Tibial artery (tissue), 4 donors: ENCODE measurements around the gene FUT2.

Experiments used
- DNase-seq, 2 donors: peaks; one replicate each; pipeline ENCODE4 v3.0.0-alpha.2; 2019
- H3K27ac ChIP-seq, 2 donors: fragments of 200-600 bp; sonication (generic) in 1 of 2; 1 replicate in 1 of 2; 2 replicates in 1 of 2; pipeline ENCODE4 v1.5.1; 2018 to 2019; ENCODE audit warnings: mild to moderate bottlenecking in 1 of 2
- H3K27me3 ChIP-seq, 2 donors: fragments of 200-600 bp; sonication (generic) in 1 of 2; one replicate each; pipeline versions ENCODE4 v1.5.1 to v1.6.0; 2016 to 2019
- H3K36me3 ChIP-seq, 3 donors: fragments of 200-600 bp; sonication (generic) in 2 of 3; one replicate each; pipeline ENCODE4 v1.5.1; 2016 to 2019; ENCODE audit warnings: mild to moderate bottlenecking in 2 of 3
- H3K4me1 ChIP-seq, 4 donors: fragments of 200-600 bp; sonication (generic) in 2 of 4; 1 replicate in 3 of 4; 2 replicates in 1 of 4; pipeline ENCODE4 v1.5.1; 2016 to 2019
- H3K4me3 ChIP-seq, 2 donors: fragments of 200-600 bp; sonication (generic) in 1 of 2; 1 replicate in 1 of 2; 2 replicates in 1 of 2; pipeline ENCODE4 v1.5.1; 2018 to 2019; ENCODE audit warnings: mild to moderate bottlenecking in 2 of 2
- H3K9me3 ChIP-seq, 3 donors: fragments of 200-600 bp; sonication (generic) in 1 of 3; one replicate each; pipeline ENCODE4 v1.5.1; 2016 to 2019
- CTCF ChIP-seq, 2 experiments: fragments of 200-600 bp in 1 of 2; fragments of 450-650 bp in 1 of 2; IDR thresholded peaks; one replicate each; pipeline ENCODE4 v1.5.1; 2017 to 2019; ENCODE audit warnings: antibody characterized with exemption in 2 of 2, mild to moderate bottlenecking in 1 of 2, moderate library complexity in 1 of 2
- intact Hi-C: fragments of 100-400 bp; cut with DNase I; formaldehyde crosslinking; loops from one replicate; pipeline ENCODE4 v1.15.0; 2023; ENCODE audit warnings: low total_unique reads

The FUT2 gene

DNA sequence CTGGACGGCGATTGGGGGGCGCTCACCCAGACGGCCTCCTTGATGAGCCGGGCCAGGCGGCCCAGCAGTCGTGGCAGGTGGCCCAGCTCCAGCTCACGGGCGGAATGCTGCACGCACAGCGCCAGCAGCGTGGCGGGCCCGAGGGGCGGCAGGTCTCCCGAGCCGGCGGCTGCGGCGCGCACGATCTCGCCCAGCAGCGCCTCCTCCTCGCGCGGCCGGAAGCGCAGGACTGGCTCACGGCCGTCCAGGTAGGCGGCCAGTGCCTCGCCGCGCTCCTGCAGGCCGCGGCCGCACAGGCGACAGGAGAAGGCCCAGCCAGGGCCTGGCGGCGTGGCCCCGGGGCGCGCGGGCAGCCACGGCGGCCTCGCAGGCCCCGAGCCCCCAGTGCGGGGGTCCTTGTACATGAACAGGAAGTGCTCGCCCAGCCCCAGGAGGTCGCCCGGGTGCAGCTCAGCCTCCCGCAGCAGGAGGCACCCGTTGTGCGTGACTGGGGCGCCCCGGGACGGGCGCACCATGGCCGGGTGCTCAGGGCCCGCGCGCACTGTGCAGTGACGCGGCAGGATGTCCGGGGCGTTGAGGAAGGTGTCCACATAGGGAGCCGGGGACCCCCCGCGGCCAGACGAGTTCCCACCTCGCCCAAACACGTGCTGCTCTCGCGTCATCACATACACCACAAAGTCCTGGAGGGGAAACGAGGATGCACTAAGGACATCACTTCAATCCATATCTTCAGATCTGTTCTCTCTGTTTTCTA, 33.3 kb downstream of the FUT2 start:
- Histone ChIP-seq H3K27me3 (peaks cover 0 to 10% of the 10 kb centered on the region in 2 donors), H3K4me3 (peak overlapping the region in 1 of 2 donors; percentile 16), H3K4me1 (peaks cover 0 to 9% (median 4%) of the 10 kb centered on the region in 4 donors), H3K36me3 (peaks cover 0 to 5% (median 0%) of the 10 kb centered on the region in 3 donors), H3K9me3 (no peaks in the 10 kb centered on the region), H3K27ac (no peak overlapping the region)
- TF ChIP-seq CTCF (IDR thresholded peaks at IDR 0.05), result no peak
- DNase-seq, result no peak
- intact Hi-C loops, result no loop called here

DNA sequence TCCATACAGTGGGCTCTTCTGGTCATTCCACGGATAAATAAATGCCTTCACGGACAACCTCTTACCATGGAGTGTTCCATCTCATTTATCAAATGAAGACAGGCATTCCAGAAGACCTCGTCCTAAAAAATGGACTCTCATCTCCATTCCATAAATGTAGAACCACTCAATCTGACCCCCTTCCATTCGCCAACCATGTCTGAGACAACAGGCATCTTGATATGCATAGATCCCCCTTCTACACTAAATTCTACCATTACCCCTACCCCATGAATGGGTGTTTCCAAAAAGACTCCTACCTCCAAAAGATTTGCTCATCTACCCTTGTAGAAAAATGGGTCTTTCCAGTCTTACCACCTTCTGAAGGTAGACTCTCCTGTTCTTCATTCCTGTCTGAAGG, 35.7 kb downstream of the FUT2 start:
- no peak for DNase-seq
- intact Hi-C loops, result no loop called here
- Histone ChIP-seq H3K4me1 (no peaks in the 10 kb centered on the region), H3K9me3 (no peaks in the 10 kb centered on the region), H3K4me3 (no peak overlapping the region), H3K27me3 (peaks cover 0 to 22% of the 10 kb centered on the region in 2 donors), H3K27ac (no peak overlapping the region), H3K36me3 (peaks cover 0 to 4% (median 0%) of the 10 kb centered on the region in 3 donors)
- no peak for TF ChIP-seq CTCF (IDR thresholded peaks at IDR 0.05)

- intact Hi-C loops, result no loop called here
- H3K27me3 ChIP-seq, result peaks cover 0 to 21% of the 10 kb centered on the region in 2 donors
- H3K27ac ChIP-seq, result no peak overlapping the region
- H3K4me1 ChIP-seq, result peaks cover 0 to 15% (median 12%) of the 10 kb centered on the region in 4 donors
- no peaks in the 10 kb centered on the region for H3K36me3 ChIP-seq
- H3K4me3 ChIP-seq, result no peak overlapping the region
- no peaks in the 10 kb centered on the region for H3K9me3 ChIP-seq
- DNase-seq, result no peak
- TF ChIP-seq CTCF (IDR thresholded peaks at IDR 0.05), result no peak
Measured at GRCh38 chr19:48734625-48735024, 38.9 kb downstream of the FUT2 start.

GRCh38 chr19:48735031-48735615, 39.4 kb downstream of the FUT2 start:
- Histone ChIP-seq H3K27ac (no peak overlapping the region), H3K4me1 (peaks cover 0 to 20% (median 14%) of the 10 kb centered on the region in 4 donors), H3K4me3 (no peak overlapping the region), H3K9me3 (no peaks in the 10 kb centered on the region), H3K36me3 (no peaks in the 10 kb centered on the region), H3K27me3 (peaks cover 0 to 20% of the 10 kb centered on the region in 2 donors)
- no peak for DNase-seq
- no peak for TF ChIP-seq CTCF (IDR thresholded peaks at IDR 0.05)
- intact Hi-C loops, result no loop called here

GRCh38 chr19:48737360-48737998, 41.7 kb downstream of the FUT2 start:
- no peak for TF ChIP-seq CTCF (IDR thresholded peaks at IDR 0.05)
- no peak for DNase-seq
- intact Hi-C loops, result no loop called here
- Histone ChIP-seq H3K4me1 (peaks cover 0 to 25% (median 14%) of the 10 kb centered on the region in 4 donors), H3K4me3 (no peak overlapping the region), H3K27ac (no peak overlapping the region), H3K36me3 (no peaks in the 10 kb centered on the region), H3K27me3 (peaks cover 0 to 17% of the 10 kb centered on the region in 2 donors), H3K9me3 (no peaks in the 10 kb centered on the region)
